Measurements from ENCODE around the gene INSRR.

The INSRR gene

DNA sequence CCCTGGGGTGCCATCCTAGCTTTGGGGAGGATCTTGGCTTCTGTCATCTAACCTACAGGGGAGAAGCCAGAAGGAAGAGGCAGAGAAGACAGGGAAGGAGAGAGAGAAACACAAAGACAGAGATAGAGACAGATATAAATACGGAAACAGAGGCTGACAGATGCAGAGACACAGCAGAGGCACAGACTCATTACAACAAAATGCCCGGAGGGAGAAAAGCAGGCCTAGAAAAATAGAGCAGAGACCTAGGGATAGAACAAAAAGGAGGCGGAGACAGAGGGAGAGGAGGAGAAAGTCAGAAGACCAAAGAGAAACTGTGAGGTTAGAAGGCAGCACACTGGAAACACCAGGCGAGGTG is 36.5 kb upstream of the INSRR start:
- peak overlapping the region; percentile 95 for H2AK5ac ChIP-seq (ENCODE audit: low read length)
- H2BK120ac ChIP-seq (ENCODE audit: insufficient read depth, low read length, poor library complexity): peak overlapping the region; percentile 87
- H2AFZ ChIP-seq (ENCODE audit: insufficient read depth, low read length, poor library complexity): peak overlapping the region; percentile 13
- H3K9me3 ChIP-seq (ENCODE audit: insufficient read depth, low read depth, low read length): no peaks in the 10 kb centered on the region
- H4K12ac ChIP-seq (ENCODE audit: low read depth, low read length): peak overlapping the region; percentile 20
- H3K79me1 ChIP-seq (ENCODE audit: low read length): peaks cover 48% of the 10 kb centered on the region
- no peak overlapping the region for H3K4me3 ChIP-seq (ENCODE audit: low read depth, low read length)
- peaks cover 45 to 49% of the 10 kb centered on the region in 2 experiments for H3K4me1 ChIP-seq (ENCODE audit: control insufficient read depth in 1 of 2, insufficient read depth in 2 of 2, low read length in 2 of 2)
- peak overlapping the region; percentile 96 for H2BK5ac ChIP-seq (ENCODE audit: low read depth, low read length, poor library complexity)
- no CpG with 5 or more reads among the region's 4 CpGs for WGBS (ENCODE audit: extremely low coverage, insufficient coverage, insufficient read length)
- peak overlapping the region; percentile 86 for H3K14ac ChIP-seq (ENCODE audit: low read length)
- no peak overlapping the region for H3K23ac ChIP-seq (ENCODE audit: low read length)
- peak overlapping the region; percentile 86 for H3K18ac ChIP-seq (ENCODE audit: low read length)
- H4K91ac ChIP-seq (ENCODE audit: low read depth, low read length): peak overlapping the region; percentile 95
- peak overlapping the region; percentile 56 for H3K4ac ChIP-seq (ENCODE audit: low read depth, low read length)
- H3K27me3 ChIP-seq (ENCODE audit: insufficient read depth, low read length): no peaks in the 10 kb centered on the region
- DNase-seq: peak; percentile 33 to 77
- H3K27ac ChIP-seq (ENCODE audit: low read depth, low read length): peak overlapping the region; percentile 96
- H3K9ac ChIP-seq (ENCODE audit: low read length): no peak overlapping the region
- H3K36me3 ChIP-seq (ENCODE audit: control insufficient read depth in 1 of 2, insufficient read depth in 2 of 2, low read length in 2 of 2): no peaks in the 10 kb centered on the region
- H3K4me2 ChIP-seq (ENCODE audit: low read length): peak overlapping the region; percentile 58
- peak overlapping the region; percentile 97 for H2BK12ac ChIP-seq (ENCODE audit: low read length)
- H3K79me2 ChIP-seq (ENCODE audit: control insufficient read depth, insufficient read depth, low read length, poor library complexity): peaks cover 15% of the 10 kb centered on the region
- H4K8ac ChIP-seq (ENCODE audit: low read depth, low read length): peak overlapping the region; percentile 78

DNA sequence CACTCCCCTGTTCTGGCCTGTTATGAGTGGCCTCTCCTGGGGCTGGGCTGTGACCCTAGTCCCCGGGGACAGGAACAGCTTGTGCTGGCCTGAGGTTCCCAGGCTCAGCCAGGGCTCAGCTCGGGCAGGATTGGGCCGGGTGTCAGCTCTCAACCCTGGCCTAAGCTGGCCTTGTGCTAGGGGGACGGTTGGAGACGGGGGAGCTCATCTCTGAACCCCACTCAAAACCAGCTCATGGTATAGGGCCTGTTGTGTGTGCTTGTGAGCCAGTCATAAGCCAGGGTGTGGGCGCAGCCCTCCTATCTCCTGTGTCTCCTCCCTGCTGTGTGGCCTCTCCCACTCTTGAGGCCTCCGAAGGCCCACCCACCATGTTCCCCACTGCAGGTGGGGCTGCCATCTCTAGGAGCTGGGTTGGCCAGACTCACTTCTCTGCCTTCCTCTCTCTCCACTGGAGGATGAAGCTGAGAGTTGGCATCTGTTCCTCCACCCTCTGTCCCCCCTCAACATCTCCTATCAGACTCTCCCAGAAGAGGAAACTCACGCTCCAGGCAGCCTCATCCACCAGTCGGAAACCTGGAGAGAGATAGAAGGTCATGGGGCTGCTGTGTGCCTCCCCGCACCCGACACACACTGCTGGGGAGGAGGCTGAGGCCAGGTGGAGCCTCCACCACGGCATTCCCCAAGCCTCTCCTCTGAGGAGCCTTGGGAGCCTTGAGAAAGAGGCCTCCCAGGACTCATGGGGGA is 36.0 kb upstream of the INSRR start:
- Histone ChIP-seq H2AFZ (ENCODE audit: insufficient read depth, low read length, poor library complexity) (peak overlapping the region; percentile 13), H3K36me3 (ENCODE audit: control insufficient read depth in 1 of 2, insufficient read depth in 2 of 2, low read length in 2 of 2) (no peaks in the 10 kb centered on the region), H3K9me3 (ENCODE audit: insufficient read depth, low read depth, low read length) (no peaks in the 10 kb centered on the region), H2BK5ac (ENCODE audit: low read depth, low read length, poor library complexity) (peak overlapping the region; percentile 96), H3K4me3 (ENCODE audit: low read depth, low read length) (no peak overlapping the region), H4K12ac (ENCODE audit: low read depth, low read length) (peak overlapping the region; percentile 20), H3K4me2 (ENCODE audit: low read length) (peak overlapping the region; percentile 58), H2AK5ac (ENCODE audit: low read length) (peak overlapping the region; percentile 95), H3K23ac (ENCODE audit: low read length) (no peak overlapping the region), H3K27ac (ENCODE audit: low read depth, low read length) (peak overlapping the region; percentile 96), H3K9ac (ENCODE audit: low read length) (no peak overlapping the region), H2BK120ac (ENCODE audit: insufficient read depth, low read length, poor library complexity) (peak overlapping the region; percentile 87), H3K18ac (ENCODE audit: low read length) (peak overlapping the region; percentile 86), H4K91ac (ENCODE audit: low read depth, low read length) (peak overlapping the region; percentile 95), H3K27me3 (ENCODE audit: insufficient read depth, low read length) (no peaks in the 10 kb centered on the region), H3K79me2 (ENCODE audit: control insufficient read depth, insufficient read depth, low read length, poor library complexity) (peaks cover 15% of the 10 kb centered on the region), H3K79me1 (ENCODE audit: low read length) (peaks cover 48% of the 10 kb centered on the region), H3K4me1 (ENCODE audit: control insufficient read depth in 1 of 2, insufficient read depth in 2 of 2, low read length in 2 of 2) (peaks cover 45 to 49% of the 10 kb centered on the region in 2 experiments), H3K4ac (ENCODE audit: low read depth, low read length) (peak overlapping the region; percentile 56), H2BK12ac (ENCODE audit: low read length) (peak overlapping the region; percentile 97), H3K14ac (ENCODE audit: low read length) (peak overlapping the region; percentile 86), H4K8ac (ENCODE audit: low read depth, low read length) (peak overlapping the region; percentile 78)
- WGBS (ENCODE audit: extremely low coverage, insufficient coverage, insufficient read length): no CpG with 5 or more reads among the region's 12 CpGs
- DNase-seq: no peak

DNA sequence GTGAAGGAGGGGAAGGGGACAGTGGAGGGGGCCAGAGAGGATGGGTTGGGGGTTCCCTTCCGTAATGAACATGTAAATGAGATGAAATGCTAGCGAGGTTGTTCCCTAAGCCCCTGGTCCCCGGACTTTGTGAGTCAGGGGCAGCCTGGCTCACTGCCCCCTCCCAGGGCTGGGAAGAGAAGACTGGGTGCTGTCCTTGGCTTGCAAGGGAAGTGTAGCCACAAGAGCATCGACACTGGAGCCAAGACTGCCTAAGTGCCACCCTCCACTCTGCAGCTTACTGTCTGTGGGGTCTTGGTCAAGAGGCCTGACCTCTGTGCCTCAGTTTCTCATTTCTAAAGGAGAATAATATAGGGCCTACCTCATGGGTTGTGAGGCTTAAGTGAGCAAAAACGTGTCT is 35.1 kb upstream of the INSRR start:
- H2AK5ac ChIP-seq (ENCODE audit: low read length): no peak overlapping the region
- H3K79me2 ChIP-seq (ENCODE audit: control insufficient read depth, insufficient read depth, low read length, poor library complexity): peaks cover 15% of the 10 kb centered on the region
- no peak overlapping the region for H3K23ac ChIP-seq (ENCODE audit: low read length)
- peak overlapping the region; percentile 96 for H2BK5ac ChIP-seq (ENCODE audit: low read depth, low read length, poor library complexity)
- peak overlapping the region; percentile 72 for H3K4me3 ChIP-seq (ENCODE audit: low read depth, low read length)
- DNase-seq: no peak
- H2AFZ ChIP-seq (ENCODE audit: insufficient read depth, low read length, poor library complexity): no peak overlapping the region
- H2BK120ac ChIP-seq (ENCODE audit: insufficient read depth, low read length, poor library complexity): peak overlapping the region; percentile 6
- no peaks in the 10 kb centered on the region for H3K36me3 ChIP-seq (ENCODE audit: control insufficient read depth in 1 of 2, insufficient read depth in 2 of 2, low read length in 2 of 2)
- H2BK12ac ChIP-seq (ENCODE audit: low read length): peak overlapping the region; percentile 47
- peak overlapping the region; percentile 54 for H3K9ac ChIP-seq (ENCODE audit: low read length)
- H3K4ac ChIP-seq (ENCODE audit: low read depth, low read length): no peak overlapping the region
- H3K27me3 ChIP-seq (ENCODE audit: insufficient read depth, low read length): no peaks in the 10 kb centered on the region
- H3K18ac ChIP-seq (ENCODE audit: low read length): peak overlapping the region; percentile 72
- H3K79me1 ChIP-seq (ENCODE audit: low read length): peaks cover 48% of the 10 kb centered on the region
- peak overlapping the region; percentile 58 for H3K4me2 ChIP-seq (ENCODE audit: low read length)
- H3K9me3 ChIP-seq (ENCODE audit: insufficient read depth, low read depth, low read length): no peaks in the 10 kb centered on the region
- peak overlapping the region; percentile 69 for H4K8ac ChIP-seq (ENCODE audit: low read depth, low read length)
- WGBS (ENCODE audit: extremely low coverage, insufficient coverage, insufficient read length): no CpG with 5 or more reads among the region's 5 CpGs
- H3K4me1 ChIP-seq (ENCODE audit: control insufficient read depth in 1 of 2, insufficient read depth in 2 of 2, low read length in 2 of 2): peaks cover 45 to 49% of the 10 kb centered on the region in 2 experiments
- H4K91ac ChIP-seq (ENCODE audit: low read depth, low read length): peak overlapping the region; percentile 82
- H3K14ac ChIP-seq (ENCODE audit: low read length): peak overlapping the region; percentile 79
- no peak overlapping the region for H4K12ac ChIP-seq (ENCODE audit: low read depth, low read length)
- H3K27ac ChIP-seq (ENCODE audit: low read depth, low read length): peak overlapping the region; percentile 96

GRCh38 chr1:156893048-156893953 is 34.4 kb upstream of the INSRR start, which contains the start of gene PEAR1:
TSS of gene PEAR1 (plus strand) at chr1:156893718. CDS start at chr1:156903927, 10,209 bp downstream.
- DNase-seq: no peak
- H3K27me3 ChIP-seq (ENCODE audit: insufficient read depth, low read length): no peaks in the 10 kb centered on the region
- H2BK5ac ChIP-seq (ENCODE audit: low read depth, low read length, poor library complexity): peak within 1 kb of the TSS; percentile 96
- H3K79me1 ChIP-seq (ENCODE audit: low read length): peaks cover 45% of the 10 kb centered on the region
- peak within 1 kb of the TSS; percentile 95 for H4K91ac ChIP-seq (ENCODE audit: low read depth, low read length)
- no CpG with 5 or more reads among the region's 60 CpGs for WGBS (ENCODE audit: extremely low coverage, insufficient coverage, insufficient read length)
- H4K8ac ChIP-seq (ENCODE audit: low read depth, low read length): peak within 1 kb of the TSS; percentile 78
- no peak within 1 kb of the TSS for H3K23ac ChIP-seq (ENCODE audit: low read length)
- H3K4me1 ChIP-seq (ENCODE audit: control insufficient read depth in 1 of 2, insufficient read depth in 2 of 2, low read length in 2 of 2): peaks cover 42 to 46% of the 10 kb centered on the region in 2 experiments
- peak within 1 kb of the TSS; percentile 95 for H2AK5ac ChIP-seq (ENCODE audit: low read length)
- peak within 1 kb of the TSS; percentile 96 for H3K27ac ChIP-seq (ENCODE audit: low read depth, low read length)
- H3K79me2 ChIP-seq (ENCODE audit: control insufficient read depth, insufficient read depth, low read length, poor library complexity): peaks cover 15% of the 10 kb centered on the region
- H3K9me3 ChIP-seq (ENCODE audit: insufficient read depth, low read depth, low read length): no peaks in the 10 kb centered on the region
- H3K4me2 ChIP-seq (ENCODE audit: low read length): peak within 1 kb of the TSS; percentile 58
- no peak within 1 kb of the TSS for H4K12ac ChIP-seq (ENCODE audit: low read depth, low read length)
- H2AFZ ChIP-seq (ENCODE audit: insufficient read depth, low read length, poor library complexity): peak within 1 kb of the TSS; percentile 30
- H3K36me3 ChIP-seq (ENCODE audit: control insufficient read depth in 1 of 2, insufficient read depth in 2 of 2, low read length in 2 of 2): no peaks in the 10 kb centered on the region
- H3K14ac ChIP-seq (ENCODE audit: low read length): peak within 1 kb of the TSS; percentile 86
- H3K9ac ChIP-seq (ENCODE audit: low read length): peak within 1 kb of the TSS; percentile 54
- peak within 1 kb of the TSS; percentile 72 for H3K4me3 ChIP-seq (ENCODE audit: low read depth, low read length)
- peak within 1 kb of the TSS; percentile 60 for H3K4ac ChIP-seq (ENCODE audit: low read depth, low read length)
- H2BK12ac ChIP-seq (ENCODE audit: low read length): peak within 1 kb of the TSS; percentile 97
- H2BK120ac ChIP-seq (ENCODE audit: insufficient read depth, low read length, poor library complexity): peak within 1 kb of the TSS; percentile 87
- peak within 1 kb of the TSS; percentile 86 for H3K18ac ChIP-seq (ENCODE audit: low read length)

Data from trophoblast cell (in vitro differentiated cells and primary cell).